ENCODE data around the gene DTX3. TPM values are rescaled to one million over a fixed set of nuclear protein-coding genes. Genes with fewer than 3 reads are reported as not detected.
A peak's percentile ranks its signal among the peaks of the same experiment; 100 is the strongest.
"Not testable (repeated sequence)": the region's sequence is repeated elsewhere in the genome, so short reads cannot be mapped to it uniquely, and the experiment has no call there.

Gene DTX3
- total RNA-seq: 10 to 100 TPM; 25.1 to 42.5 (median 35.6) TPM
- polyA plus RNA-seq: 1 to 10 TPM; 5.3 to 6.7 TPM
- total RNA-seq: 41.6 reads per million, percentile 67 among the genes with 10 or more reads in this experiment

DNA sequence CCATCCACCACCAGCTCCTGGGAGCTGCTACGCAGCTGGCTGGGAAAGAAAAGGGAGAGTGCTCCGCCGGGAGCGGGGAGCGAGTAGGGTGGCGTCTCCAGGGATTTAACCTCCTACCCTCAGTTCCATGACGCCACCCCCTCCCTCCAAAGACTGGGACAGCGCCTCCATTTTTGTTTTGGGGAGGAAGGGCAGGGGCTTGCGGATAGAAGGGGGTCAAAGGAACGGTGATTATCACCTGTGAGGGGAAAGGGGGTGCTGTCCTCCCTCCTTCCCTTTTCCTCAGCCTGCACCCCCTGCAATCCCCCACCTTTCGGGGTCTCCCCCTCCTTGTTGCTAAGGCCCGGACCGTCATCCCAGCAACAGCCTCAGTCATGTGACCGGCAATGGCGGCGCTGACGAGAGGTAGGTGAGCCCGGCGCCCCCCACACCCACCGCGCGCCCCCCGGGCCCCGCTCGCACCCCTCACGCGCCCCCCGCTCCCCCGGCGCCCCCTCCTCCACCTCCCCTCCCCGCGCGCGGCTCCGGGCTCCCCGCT lies at the start of gene DTX3:
DTX3 (plus strand) TSS at position 371 of the 538 bp plus-strand sequence. CDS start 1,694 bp downstream, outside the sequence.
- intact Hi-C loops (cut with micrococcal nuclease): loop anchor here (1.0 to 2.0 kb wide), 2 partner anchors 13 to 14 kb away; partner anchors contain the start of gene PIP4K2C (in 2 of the 2)
- Histone ChIP-seq H3K27me3 (ENCODE audit: control insufficient read depth in 2 of 2, insufficient read depth in 2 of 2, low read length in 2 of 2) (no peaks in the 10 kb centered on the region), H3K27ac (ENCODE audit: low read depth, low read length) (peak within 1 kb of the TSS; percentile 70), H3K4me1 (ENCODE audit: control insufficient read depth in 2 of 2, insufficient read depth in 2 of 2, low read length in 2 of 2) (peaks cover 19 to 20% of the 10 kb centered on the region in 2 donors), H3K4me3 (ENCODE audit: low read length) (peak within 1 kb of the TSS; percentile 71), H3K9me3 (ENCODE audit: control insufficient read depth in 2 of 3, low read length in 3 of 3) (no peaks in the 10 kb centered on the region), H3K36me3 (ENCODE audit: control insufficient read depth in 2 of 3, insufficient read depth in 3 of 3, low read length in 3 of 3) (peaks cover 0 to 32% (median 2%) of the 10 kb centered on the region in 3 experiments)
- peak; percentile 68 for ATAC-seq
- DNase-seq: peak in 6 of 9 donors; percentile 31 to 51 (median 43)
- peaks cover 20 to 40% (median 32%) of the 10 kb centered on the region in 7 donors for H3K4me1 Mint-ChIP-seq
- H3K4me3 Mint-ChIP-seq: peak within 1 kb of the TSS; percentile 81 to 91 (median 86)
- H3K9me3 Mint-ChIP-seq: no peaks in the 10 kb centered on the region
- ChIA-PET POLR2A (interaction anchor here (1.0 to 1.7 kb wide), 4 partner anchors 11 to 146 kb away, joined by 3 to 4 read pairs (median 3); partner anchors contain the start of gene PIP4K2C), CTCF (interaction anchor here (0.6 to 2.0 kb wide), 2 partner anchors 16 to 66 kb away, joined by 3 to 8 read pairs; no protein-coding TSS in a partner anchor)
- H3K36me3 Mint-ChIP-seq: peaks cover 6 to 43% (median 18%) of the 10 kb centered on the region in 5 donors
- H3K27ac Mint-ChIP-seq: peak within 1 kb of the TSS; percentile 84 to 93 (median 87)
- H3K27me3 Mint-ChIP-seq: peaks cover 0 to 2% (median 0%) of the 10 kb centered on the region in 5 donors

DNA sequence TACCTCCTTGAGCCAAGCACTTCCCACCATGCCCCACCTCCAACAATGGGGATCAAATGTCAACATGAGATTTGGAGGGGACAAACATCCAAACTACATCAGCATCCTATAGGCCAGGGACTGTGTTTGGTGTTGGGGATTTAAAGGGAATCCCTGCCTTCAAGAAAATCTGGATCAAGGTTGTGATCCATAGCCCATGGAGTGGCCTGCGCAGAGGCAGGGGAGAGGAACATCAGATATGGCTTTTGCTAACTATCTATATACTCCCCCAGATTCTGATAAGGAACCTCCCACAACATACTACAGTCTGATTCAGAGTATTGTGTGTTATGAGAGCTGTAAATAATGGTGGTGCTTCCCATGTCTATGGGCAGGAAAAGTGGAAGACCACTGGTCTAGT lies 49.7 kb upstream of the DTX3 start:
- Histone ChIP-seq H3K27ac (ENCODE audit: low read depth, low read length) (no peak overlapping the region), H3K4me1 (ENCODE audit: control insufficient read depth in 2 of 2, insufficient read depth in 2 of 2, low read length in 2 of 2) (peaks cover 0 to 3% of the 10 kb centered on the region in 2 donors), H3K36me3 (ENCODE audit: control insufficient read depth in 2 of 3, insufficient read depth in 3 of 3, low read length in 3 of 3) (no peaks in the 10 kb centered on the region), H3K4me3 (ENCODE audit: low read length) (no peak overlapping the region), H3K27me3 (ENCODE audit: control insufficient read depth in 2 of 2, insufficient read depth in 2 of 2, low read length in 2 of 2) (no peaks in the 10 kb centered on the region), H3K9me3 (ENCODE audit: control insufficient read depth in 2 of 3, low read length in 3 of 3) (no peaks in the 10 kb centered on the region)
- H3K4me3 Mint-ChIP-seq: no peak overlapping the region
- H3K9me3 Mint-ChIP-seq: no peaks in the 10 kb centered on the region
- DNase-seq (no peak), ATAC-seq (no peak)
- H3K36me3 Mint-ChIP-seq: no peaks in the 10 kb centered on the region
- no peak overlapping the region for H3K27ac Mint-ChIP-seq
- POLR2A ChIA-PET: no interaction called here
- CTCF ChIA-PET: no interaction called here
- H3K27me3 Mint-ChIP-seq: peaks cover 0 to 14% (median 4%) of the 10 kb centered on the region in 5 donors
- peaks cover 0 to 14% (median 12%) of the 10 kb centered on the region in 7 donors for H3K4me1 Mint-ChIP-seq
- intact Hi-C loops (cut with micrococcal nuclease): no loop called here

DNA sequence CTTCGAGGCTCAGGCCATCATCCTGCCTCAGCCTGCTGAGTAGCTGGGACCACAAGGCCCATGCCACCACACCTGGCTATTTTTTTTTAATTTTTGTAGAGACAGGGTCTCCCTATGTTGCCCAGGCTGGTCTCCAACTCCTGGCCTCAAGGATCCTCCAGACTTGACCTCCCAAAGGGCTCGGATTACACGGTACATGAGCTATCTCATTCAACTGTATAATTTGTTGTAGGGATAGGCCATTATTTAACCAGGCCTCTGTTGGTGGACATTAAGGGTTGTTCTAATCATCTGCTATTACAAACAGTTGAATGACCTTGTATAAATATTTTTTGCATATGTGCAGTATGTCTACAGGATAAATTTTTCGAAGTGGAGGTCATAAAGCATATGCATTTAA lies 45.8 kb upstream of the DTX3 start:
- Histone ChIP-seq H3K4me1 (ENCODE audit: control insufficient read depth in 2 of 2, insufficient read depth in 2 of 2, low read length in 2 of 2) (no peaks in the 10 kb centered on the region), H3K9me3 (ENCODE audit: control insufficient read depth in 2 of 3, low read length in 3 of 3) (no peaks in the 10 kb centered on the region), H3K4me3 (ENCODE audit: low read length) (no peak overlapping the region), H3K36me3 (ENCODE audit: control insufficient read depth in 2 of 3, insufficient read depth in 3 of 3, low read length in 3 of 3) (no peaks in the 10 kb centered on the region), H3K27me3 (ENCODE audit: control insufficient read depth in 2 of 2, insufficient read depth in 2 of 2, low read length in 2 of 2) (no peaks in the 10 kb centered on the region), H3K27ac (ENCODE audit: low read depth, low read length) (no peak overlapping the region)
- ATAC-seq (no peak), DNase-seq (no peak)
- Mint-ChIP-seq H3K36me3 (peaks cover 0 to under 1% (median 0%) of the 10 kb centered on the region in 5 donors), H3K4me3 (no peak overlapping the region), H3K9me3 (no peaks in the 10 kb centered on the region), H3K27ac (no peak overlapping the region), H3K4me1 (peaks cover 0 to 7% (median 0%) of the 10 kb centered on the region in 7 donors), H3K27me3 (peaks cover 0 to 22% (median 4%) of the 10 kb centered on the region in 5 donors)
- ChIA-PET CTCF (no interaction called here), POLR2A (interaction anchor here (0.9 kb wide), 1 partner anchor 39 kb away, joined by 3 read pairs; no protein-coding TSS in a partner anchor)
- intact Hi-C loops (cut with micrococcal nuclease): no loop called here

DNA sequence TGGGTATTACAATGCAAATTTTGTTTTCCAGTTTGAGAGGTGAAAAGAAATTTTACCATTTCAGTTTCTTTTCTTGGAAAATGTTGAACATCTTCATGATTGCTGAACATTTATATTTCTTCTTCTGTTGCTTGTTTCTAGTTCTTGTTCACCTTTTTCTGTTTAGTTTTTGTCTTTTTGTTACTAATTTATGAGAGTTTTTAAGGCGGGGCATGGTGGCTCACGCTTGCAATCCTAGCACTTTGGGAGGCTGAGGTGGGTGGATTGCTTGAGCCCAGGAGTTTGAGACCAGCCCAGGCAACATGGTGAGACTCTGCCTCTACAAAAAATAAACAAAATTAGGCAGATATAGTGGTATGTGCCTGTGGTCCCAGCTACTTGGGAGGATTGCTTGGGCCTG lies 44.1 kb upstream of the DTX3 start:
- no peak overlapping the region for H3K4me3 ChIP-seq (ENCODE audit: low read length)
- DNase-seq (no peak), ATAC-seq (no peak)
- Mint-ChIP-seq H3K9me3 (no peaks in the 10 kb centered on the region), H3K27ac (no peak overlapping the region), H3K4me3 (no peak overlapping the region), H3K36me3 (peaks cover 0 to 5% (median 0%) of the 10 kb centered on the region in 5 donors), H3K27me3 (peaks cover 0 to 19% (median 4%) of the 10 kb centered on the region in 5 donors), H3K4me1 (peaks cover 0 to 7% (median 0%) of the 10 kb centered on the region in 7 donors)
- H3K4me1 ChIP-seq (ENCODE audit: control insufficient read depth in 2 of 2, insufficient read depth in 2 of 2, low read length in 2 of 2): no peaks in the 10 kb centered on the region
- no peaks in the 10 kb centered on the region for H3K9me3 ChIP-seq (ENCODE audit: control insufficient read depth in 2 of 3, low read length in 3 of 3)
- H3K27ac ChIP-seq (ENCODE audit: low read depth, low read length): no peak overlapping the region
- H3K27me3 ChIP-seq (ENCODE audit: control insufficient read depth in 2 of 2, insufficient read depth in 2 of 2, low read length in 2 of 2): no peaks in the 10 kb centered on the region
- CTCF ChIA-PET: no interaction called here
- POLR2A ChIA-PET: no interaction called here
- intact Hi-C loops (cut with micrococcal nuclease): no loop called here
- no peaks in the 10 kb centered on the region for H3K36me3 ChIP-seq (ENCODE audit: control insufficient read depth in 2 of 3, insufficient read depth in 3 of 3, low read length in 3 of 3)

DNA sequence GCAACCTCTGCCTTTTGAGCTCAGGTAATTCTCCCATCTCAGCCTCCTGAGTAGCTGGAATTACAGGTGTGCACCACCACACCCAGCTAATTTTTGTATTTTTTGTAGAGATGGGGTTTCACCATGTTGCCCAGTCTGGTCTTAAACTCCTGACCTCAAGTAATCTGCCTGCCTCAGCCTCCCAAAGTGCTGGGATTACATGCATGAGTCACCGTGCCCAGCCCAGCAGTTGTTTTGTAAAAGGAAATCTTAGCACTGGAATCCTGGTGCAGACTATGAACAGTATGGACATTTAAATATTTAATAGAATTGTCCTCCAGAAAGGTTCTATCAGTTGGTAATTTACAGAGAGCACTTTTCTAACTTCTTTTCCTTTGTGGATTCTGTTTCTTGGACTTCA lies 43.5 kb upstream of the DTX3 start:
- H3K27ac ChIP-seq (ENCODE audit: low read depth, low read length); H3K4me1 Mint-ChIP-seq; H3K9me3 Mint-ChIP-seq; H3K4me3 ChIP-seq (ENCODE audit: low read length); H3K9me3 ChIP-seq (ENCODE audit: control insufficient read depth in 2 of 3, low read length in 3 of 3); DNase-seq; H3K4me1 ChIP-seq (ENCODE audit: control insufficient read depth in 2 of 2, insufficient read depth in 2 of 2, low read length in 2 of 2); H3K36me3 Mint-ChIP-seq; intact Hi-C loops (cut with micrococcal nuclease); H3K27me3 ChIP-seq (ENCODE audit: control insufficient read depth in 2 of 2, insufficient read depth in 2 of 2, low read length in 2 of 2); ATAC-seq; H3K27ac Mint-ChIP-seq; H3K36me3 ChIP-seq (ENCODE audit: control insufficient read depth in 2 of 3, insufficient read depth in 3 of 3, low read length in 3 of 3); H3K4me3 Mint-ChIP-seq; POLR2A ChIA-PET; CTCF ChIA-PET: not testable (repeated sequence)
- peaks cover 0 to 19% (median 4%) of the 10 kb centered on the region in 5 donors for H3K27me3 Mint-ChIP-seq

- CTCF ChIA-PET: no interaction called here
- no peak for DNase-seq
- Histone ChIP-seq H3K36me3 (ENCODE audit: control insufficient read depth in 2 of 3, insufficient read depth in 3 of 3, low read length in 3 of 3) (no peaks in the 10 kb centered on the region), H3K4me1 (ENCODE audit: control insufficient read depth in 2 of 2, insufficient read depth in 2 of 2, low read length in 2 of 2) (no peaks in the 10 kb centered on the region), H3K27ac (ENCODE audit: low read depth, low read length) (no peak overlapping the region), H3K27me3 (ENCODE audit: control insufficient read depth in 2 of 2, insufficient read depth in 2 of 2, low read length in 2 of 2) (no peaks in the 10 kb centered on the region), H3K9me3 (ENCODE audit: control insufficient read depth in 2 of 3, low read length in 3 of 3) (no peaks in the 10 kb centered on the region), H3K4me3 (ENCODE audit: low read length) (no peak overlapping the region)
- Mint-ChIP-seq H3K9me3 (no peaks in the 10 kb centered on the region), H3K27me3 (peaks cover 0 to 19% (median 4%) of the 10 kb centered on the region in 5 donors), H3K36me3 (peaks cover 0 to 5% (median 0%) of the 10 kb centered on the region in 5 donors), H3K27ac (no peak overlapping the region), H3K4me1 (peaks cover 0 to 7% (median 0%) of the 10 kb centered on the region in 7 donors), H3K4me3 (no peak overlapping the region)
- ATAC-seq: no peak
- intact Hi-C loops (cut with micrococcal nuclease): no loop called here
- POLR2A ChIA-PET: interaction anchor here (0.6 kb wide), 1 partner anchor 451 kb away, joined by 3 read pairs; no protein-coding TSS in a partner anchor
Measured at GRCh38 chr12:57563358-57563757, 41.3 kb upstream of the DTX3 start.

Data from naive thymus-derived CD4-positive, alpha-beta T cell (primary cell).